SK-N-SH (cell line): ENCODE data around the gene UBE2A. TPM values are rescaled to one million over a fixed set of nuclear protein-coding genes. Genes with fewer than 3 reads are reported as not detected.

ENCODE experiments used
- CTCF ChIA-PET: fragments of 300-600, 350-600 bp; formaldehyde crosslinking; extraction: SDS; loops from one replicate; lab custom pipeline; 2021; lab: Yijun Ruan, JAX
- POLR2A ChIA-PET: fragments of 350-600 bp; sonication (Branson Sonifier 250); formaldehyde crosslinking; extraction: SDS; loops from one replicate; lab custom pipeline; 2020; ENCODE audit warnings: antibody characterized with exemption, inconsistent platforms; lab: Yijun Ruan, JAX
- DNase-seq: peaks from one replicate; pipeline ENCODE4 v3.0.0; 2012
- H2AFZ ChIP-seq: fragments of 200-600 bp; sonication (generic); 2 replicates; pipeline ENCODE4 v1.8.1; 2016; ENCODE audit warnings: antibody characterized with exemption, mild to moderate bottlenecking, low read depth
- H3F3A ChIP-seq: fragments of 200-600 bp; sonication (generic); replicated peaks from 2 replicates; pipeline ENCODE3; 2016; ENCODE audit warnings: antibody characterized with exemption, mild to moderate bottlenecking; ENCODE audit not compliant: insufficient read depth
- H3K27ac ChIP-seq, 2 experiments: fragments of 200-500 bp in 1 of 2; fragments of 200-600 bp in 1 of 2; sonication (Bioruptor generic) in 1 of 2; sonication (generic), shearing (Covaris generic) in 1 of 2; 2 replicates each; pipeline versions ENCODE4 v1.5.1 to v1.6.1; 2014 to 2016; ENCODE audit warnings: low read depth in 2 of 2, inconsistent platforms in 1 of 2, low read length in 1 of 2, mild to moderate bottlenecking in 1 of 2, mixed read lengths in 1 of 2
- H3K27me3 ChIP-seq: fragments of 200-600 bp; sonication (generic), shearing (Covaris generic); 2 replicates; pipeline ENCODE4 v1.6.1; 2016; ENCODE audit warnings: mixed run types; ENCODE audit not compliant: insufficient read depth
- H3K36me3 ChIP-seq, 2 experiments: fragments of 200-500 bp in 1 of 2; fragments of 200-600 bp in 1 of 2; sonication (Bioruptor generic) in 1 of 2; sonication (generic) in 1 of 2; replicated peaks in 1 of 2; 2 replicates each; pipeline versions ENCODE3 to v1.5.1; 2014 to 2016; ENCODE audit warnings: low read length in 1 of 2, mild to moderate bottlenecking in 1 of 2; ENCODE audit not compliant: insufficient read depth in 2 of 2, control insufficient read depth in 1 of 2
- H3K4me1 ChIP-seq, 2 experiments: fragments of 200-500 bp in 1 of 2; fragments of 200-600 bp in 1 of 2; sonication (Bioruptor generic) in 1 of 2; sonication (generic), shearing (Covaris generic) in 1 of 2; 2 replicates each; pipeline versions ENCODE4 v1.5.1 to v1.6.1; 2014 to 2016; ENCODE audit warnings: low read depth in 1 of 2, low read length in 1 of 2, mixed run types in 1 of 2; ENCODE audit not compliant: insufficient read depth in 2 of 2, control insufficient read depth in 1 of 2
- H3K4me2 ChIP-seq: fragments of 200-600 bp; sonication (generic), shearing (Covaris generic); 2 replicates; pipeline ENCODE4 v1.6.1; 2017; ENCODE audit warnings: mixed run types
- H3K4me3 ChIP-seq, 2 experiments: fragments of 200-500 bp in 1 of 2; fragments of 200-600 bp in 1 of 2; sonication (Bioruptor generic) in 1 of 2; sonication (generic), shearing (Covaris generic) in 1 of 2; 2 replicates each; pipeline versions ENCODE4 v1.5.1 to v1.8.1; 2014 to 2016; ENCODE audit warnings: low read depth in 2 of 2, inconsistent platforms in 1 of 2, low read length in 1 of 2, mild to moderate bottlenecking in 1 of 2, mixed read lengths in 1 of 2, moderate library complexity in 1 of 2
- H3K79me2 ChIP-seq: fragments of 200-600 bp; sonication (generic); 2 replicates; pipeline ENCODE4 v1.8.1; 2017; ENCODE audit warnings: mild to moderate bottlenecking; ENCODE audit not compliant: insufficient read depth
- H3K9ac ChIP-seq: fragments of 200-600 bp; sonication (generic); 2 replicates; pipeline ENCODE4 v1.6.1; 2017; ENCODE audit warnings: mixed run types
- H3K9me2 ChIP-seq: fragments of 200-600 bp; sonication (generic); 2 replicates; pipeline ENCODE4 v1.6.1; 2017; ENCODE audit warnings: mixed run types
- H3K9me3 ChIP-seq: fragments of 200-600 bp; sonication (generic); 2 replicates; pipeline ENCODE4 v1.6.1; 2017; ENCODE audit warnings: mixed run types, mild to moderate bottlenecking, moderate library complexity
- H4K20me1 ChIP-seq: fragments of 200-600 bp; sonication (generic); 2 replicates; pipeline ENCODE4 v1.6.1; 2017; ENCODE audit warnings: mild to moderate bottlenecking, mixed run types; ENCODE audit not compliant: insufficient read depth
- CTCF ChIP-seq: fragments of 200-600 bp; sonication (generic); IDR thresholded peaks from 2 replicates; pipeline ENCODE4 v1.6.1; 2017; ENCODE audit warnings: antibody characterized with exemption, mild to moderate bottlenecking, moderate library complexity
- EP300 ChIP-seq, 2 experiments: IDR thresholded peaks; 2 replicates each; pipeline versions ENCODE4 v1.4.0 to v1.6.1; 2012; ENCODE audit warnings: borderline replicate concordance in 1 of 2, low read depth in 1 of 2, low read length in 1 of 2
- FOSL2 ChIP-seq: IDR thresholded peaks from 2 replicates; pipeline ENCODE4 v1.4.0; 2012; ENCODE audit warnings: low read depth, mild to moderate bottlenecking, moderate library complexity, borderline replicate concordance
- FOXM1 ChIP-seq: IDR thresholded peaks from 2 replicates; pipeline ENCODE4 v1.4.0; 2012; ENCODE audit warnings: low read depth, mild to moderate bottlenecking
- GABPA ChIP-seq: IDR thresholded peaks from 2 replicates; pipeline ENCODE4 v1.4.0; 2012; ENCODE audit warnings: low read depth, mild to moderate bottlenecking
- NFIC ChIP-seq: IDR thresholded peaks from 2 replicates; pipeline ENCODE4 v1.4.0; 2012; ENCODE audit warnings: borderline replicate concordance
- NRF1 ChIP-seq: IDR thresholded peaks from 2 replicates; pipeline ENCODE4 v1.6.1; 2012; ENCODE audit warnings: low read depth, mild to moderate bottlenecking, low read length
- RFX5 ChIP-seq: IDR thresholded peaks from 2 replicates; pipeline ENCODE4 v1.6.1; 2012; ENCODE audit warnings: mild to moderate bottlenecking, improper control_type of control experiment, low read length
- WGBS: methylation state at CpG from one replicate; pipeline ENCODE4 v1.1.6; 2017; ENCODE audit warnings: low lambda C conversion rate; 5-methylcytosine and 5-hydroxymethylcytosine counted together
- polyA plus RNA-seq, 3 experiments: library from polyadenylated mRNA; depleted of rRNA; stranded (reverse); fragments of >200 nt; gene quantifications; 2 replicates each; pipeline ENCODE4 v1.2.3, GENCODE V29; 2012
- TF ChIP-seq, protein P1 (sequence below): IDR thresholded peaks from 2 replicates; pipeline ENCODE4 v1.4.0; 2012; ENCODE audit warnings: low read depth, borderline replicate concordance
- TF ChIP-seq, protein P2 (sequence below): IDR thresholded peaks from 2 replicates; pipeline ENCODE4 v1.6.1; 2012; ENCODE audit warnings: mild to moderate bottlenecking, low read depth, low read length, moderate library complexity

The UBE2A gene
- polyA plus RNA-seq, 1 of the 3 experiments (the other 2 are of a cell fraction), result 38.4 TPM

- Histone ChIP-seq H3K27me3 (no peaks in the 10 kb centered on the region), H3F3A (no peaks in the 10 kb centered on the region), H3K4me3 (no peak overlapping the region), H4K20me1 (0 out of 2 replicates have a peak, but pooled peaks cover 9% of the 10 kb centered on the region), H3K79me2 (peaks cover 22% of the 10 kb centered on the region), H3K27ac (no peak overlapping the region), H3K4me2 (no peak overlapping the region), H2AFZ (no peak overlapping the region), H3K9ac (no peak overlapping the region), H3K36me3 (peaks cover 0 to 12% of the 10 kb centered on the region in 2 experiments), H3K9me2 (no peaks in the 10 kb centered on the region), H3K9me3 (no peaks in the 10 kb centered on the region), H3K4me1 (no peaks in the 10 kb centered on the region)
- ChIA-PET POLR2A (no interaction called here), CTCF (no interaction called here)
- no peak for DNase-seq
- 100% methylated on average over 3 of the region's 3 CpGs for WGBS
- no peak for TF ChIP-seq EP300 (IDR thresholded peaks at IDR 0.05; ENCODE audit: borderline replicate concordance in 1 of 2, low read depth in 1 of 2, low read length in 1 of 2)
- no peak for TF ChIP-seq NFIC
- TF ChIP-seq RFX5, result no peak
- TF ChIP-seq, protein P1, sequence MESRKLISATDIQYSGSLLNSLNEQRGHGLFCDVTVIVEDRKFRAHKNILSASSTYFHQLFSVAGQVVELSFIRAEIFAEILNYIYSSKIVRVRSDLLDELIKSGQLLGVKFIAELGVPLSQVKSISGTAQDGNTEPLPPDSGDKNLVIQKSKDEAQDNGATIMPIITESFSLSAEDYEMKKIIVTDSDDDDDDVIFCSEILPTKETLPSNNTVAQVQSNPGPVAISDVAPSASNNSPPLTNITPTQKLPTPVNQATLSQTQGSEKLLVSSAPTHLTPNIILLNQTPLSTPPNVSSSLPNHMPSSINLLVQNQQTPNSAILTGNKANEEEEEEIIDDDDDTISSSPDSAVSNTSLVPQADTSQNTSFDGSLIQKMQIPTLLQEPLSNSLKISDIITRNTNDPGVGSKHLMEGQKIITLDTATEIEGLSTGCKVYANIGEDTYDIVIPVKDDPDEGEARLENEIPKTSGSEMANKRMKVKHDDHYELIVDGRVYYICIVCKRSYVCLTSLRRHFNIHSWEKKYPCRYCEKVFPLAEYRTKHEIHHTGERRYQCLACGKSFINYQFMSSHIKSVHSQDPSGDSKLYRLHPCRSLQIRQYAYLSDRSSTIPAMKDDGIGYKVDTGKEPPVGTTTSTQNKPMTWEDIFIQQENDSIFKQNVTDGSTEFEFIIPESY, result no peak
- no peak for TF ChIP-seq GABPA
- TF ChIP-seq CTCF, result no peak
- TF ChIP-seq, protein P2, sequence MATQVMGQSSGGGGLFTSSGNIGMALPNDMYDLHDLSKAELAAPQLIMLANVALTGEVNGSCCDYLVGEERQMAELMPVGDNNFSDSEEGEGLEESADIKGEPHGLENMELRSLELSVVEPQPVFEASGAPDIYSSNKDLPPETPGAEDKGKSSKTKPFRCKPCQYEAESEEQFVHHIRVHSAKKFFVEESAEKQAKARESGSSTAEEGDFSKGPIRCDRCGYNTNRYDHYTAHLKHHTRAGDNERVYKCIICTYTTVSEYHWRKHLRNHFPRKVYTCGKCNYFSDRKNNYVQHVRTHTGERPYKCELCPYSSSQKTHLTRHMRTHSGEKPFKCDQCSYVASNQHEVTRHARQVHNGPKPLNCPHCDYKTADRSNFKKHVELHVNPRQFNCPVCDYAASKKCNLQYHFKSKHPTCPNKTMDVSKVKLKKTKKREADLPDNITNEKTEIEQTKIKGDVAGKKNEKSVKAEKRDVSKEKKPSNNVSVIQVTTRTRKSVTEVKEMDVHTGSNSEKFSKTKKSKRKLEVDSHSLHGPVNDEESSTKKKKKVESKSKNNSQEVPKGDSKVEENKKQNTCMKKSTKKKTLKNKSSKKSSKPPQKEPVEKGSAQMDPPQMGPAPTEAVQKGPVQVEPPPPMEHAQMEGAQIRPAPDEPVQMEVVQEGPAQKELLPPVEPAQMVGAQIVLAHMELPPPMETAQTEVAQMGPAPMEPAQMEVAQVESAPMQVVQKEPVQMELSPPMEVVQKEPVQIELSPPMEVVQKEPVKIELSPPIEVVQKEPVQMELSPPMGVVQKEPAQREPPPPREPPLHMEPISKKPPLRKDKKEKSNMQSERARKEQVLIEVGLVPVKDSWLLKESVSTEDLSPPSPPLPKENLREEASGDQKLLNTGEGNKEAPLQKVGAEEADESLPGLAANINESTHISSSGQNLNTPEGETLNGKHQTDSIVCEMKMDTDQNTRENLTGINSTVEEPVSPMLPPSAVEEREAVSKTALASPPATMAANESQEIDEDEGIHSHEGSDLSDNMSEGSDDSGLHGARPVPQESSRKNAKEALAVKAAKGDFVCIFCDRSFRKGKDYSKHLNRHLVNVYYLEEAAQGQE, result no peak
- TF ChIP-seq FOXM1, result no peak
- TF ChIP-seq NRF1, result no peak
- no peak for TF ChIP-seq FOSL2
Observed at GRCh38 chrX:119552508-119552907, 21.9 kb upstream of the UBE2A start.
